ENCODE results near the gene ELOVL6. TPM values are rescaled to one million over a fixed set of nuclear protein-coding genes. Genes with fewer than 3 reads are reported as not detected.

Gene ELOVL6
- total RNA-seq, 3 donors from 2014 or later (not counting 1 experiment from before 2014, with no cell fraction given): 25.0 to 35.2 (median 30.9) TPM

DNA sequence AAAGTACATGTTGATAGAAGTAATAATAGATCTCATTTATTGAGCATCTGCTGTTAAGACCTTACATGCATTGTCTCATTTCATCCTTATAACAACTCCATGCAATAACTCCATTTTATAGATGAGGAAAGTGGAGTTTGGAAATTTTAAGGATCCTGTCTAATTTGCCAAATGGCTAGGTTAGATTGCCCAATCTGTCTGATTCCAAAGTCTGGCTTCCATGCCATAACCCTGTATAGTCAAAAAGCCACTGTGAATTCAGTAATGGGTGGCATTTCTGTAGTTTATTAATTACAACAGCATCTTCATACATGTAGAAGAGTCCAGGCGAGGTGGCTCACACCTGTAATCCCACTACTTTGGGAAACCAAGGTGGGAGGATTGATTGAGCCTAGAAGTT lies 8.8 kb upstream of the ELOVL6 start:
- no peak for ATAC-seq
- Histone ChIP-seq H3K9me3 (ENCODE audit: control insufficient read depth, insufficient read depth, low read length) (no peaks in the 10 kb centered on the region), H3K4me1 (ENCODE audit: control insufficient read depth, insufficient read depth, low read length) (peaks cover 8% of the 10 kb centered on the region), H3K27ac (ENCODE audit: low read length) (no peak overlapping the region), H3K27me3 (ENCODE audit: control insufficient read depth, insufficient read depth, low read length) (no peaks in the 10 kb centered on the region), H3K4me3 (ENCODE audit: low read length) (no peak overlapping the region), H3K36me3 (ENCODE audit: control insufficient read depth, insufficient read depth, low read length) (no peaks in the 10 kb centered on the region)
- H3K27me3 Mint-ChIP-seq (ENCODE audit: low read depth in 2 of 2): no peaks in the 10 kb centered on the region
- no peak overlapping the region for H3K4me3 Mint-ChIP-seq
- intact Hi-C loops (cut with micrococcal nuclease): no loop called here
- no peak for TF ChIP-seq CTCF (IDR thresholded peaks at IDR 0.05)
- H3K4me1 Mint-ChIP-seq: peaks cover 0 to 10% of the 10 kb centered on the region in 2 donors
- H3K9me3 Mint-ChIP-seq: no peaks in the 10 kb centered on the region
- no peaks in the 10 kb centered on the region for H3K36me3 Mint-ChIP-seq
- no peak overlapping the region for H3K27ac Mint-ChIP-seq
- DNase-seq: no peak
- no CpG with 5 or more reads among the region's 1 CpG for WGBS (ENCODE audit: insufficient coverage)

DNA sequence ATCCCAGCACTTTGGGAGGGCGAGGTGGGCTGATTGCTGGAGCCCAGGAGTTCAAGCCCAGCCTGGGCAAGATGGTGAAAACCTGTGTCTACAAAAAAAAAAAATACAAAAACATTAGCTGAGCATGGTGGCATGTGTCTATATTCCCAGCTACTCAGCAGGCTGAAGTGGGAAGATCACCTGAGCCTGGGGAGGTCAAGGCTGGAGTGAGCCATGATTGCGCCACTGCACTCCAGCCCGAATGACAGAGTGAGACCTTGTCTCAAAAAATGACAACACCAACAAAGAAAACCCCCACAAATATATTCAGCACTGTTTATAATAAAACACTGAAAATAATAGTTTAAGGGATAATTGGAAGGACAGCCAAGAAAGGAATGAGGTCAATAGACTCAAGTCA lies 3.6 kb upstream of the ELOVL6 start:
- no peak for ATAC-seq
- no peaks in the 10 kb centered on the region for H3K9me3 Mint-ChIP-seq
- H3K4me3 Mint-ChIP-seq: no peak overlapping the region
- no peaks in the 10 kb centered on the region for H3K27me3 Mint-ChIP-seq (ENCODE audit: low read depth in 2 of 2)
- no peaks in the 10 kb centered on the region for H3K36me3 Mint-ChIP-seq
- no peak overlapping the region for H3K27ac Mint-ChIP-seq
- no peak for TF ChIP-seq CTCF (IDR thresholded peaks at IDR 0.05)
- WGBS (ENCODE audit: insufficient coverage): 90% methylated on average over 3 of the region's 3 CpGs
- Histone ChIP-seq H3K27me3 (ENCODE audit: control insufficient read depth, insufficient read depth, low read length) (no peaks in the 10 kb centered on the region), H3K4me1 (ENCODE audit: control insufficient read depth, insufficient read depth, low read length) (peaks cover 25% of the 10 kb centered on the region), H3K27ac (ENCODE audit: low read length) (no peak overlapping the region), H3K4me3 (ENCODE audit: low read length) (no peak overlapping the region), H3K36me3 (ENCODE audit: control insufficient read depth, insufficient read depth, low read length) (no peaks in the 10 kb centered on the region), H3K9me3 (ENCODE audit: control insufficient read depth, insufficient read depth, low read length) (no peaks in the 10 kb centered on the region)
- DNase-seq: no peak
- intact Hi-C loops (cut with micrococcal nuclease): no loop called here
- H3K4me1 Mint-ChIP-seq: peaks cover 16 to 24% of the 10 kb centered on the region in 2 donors

DNA sequence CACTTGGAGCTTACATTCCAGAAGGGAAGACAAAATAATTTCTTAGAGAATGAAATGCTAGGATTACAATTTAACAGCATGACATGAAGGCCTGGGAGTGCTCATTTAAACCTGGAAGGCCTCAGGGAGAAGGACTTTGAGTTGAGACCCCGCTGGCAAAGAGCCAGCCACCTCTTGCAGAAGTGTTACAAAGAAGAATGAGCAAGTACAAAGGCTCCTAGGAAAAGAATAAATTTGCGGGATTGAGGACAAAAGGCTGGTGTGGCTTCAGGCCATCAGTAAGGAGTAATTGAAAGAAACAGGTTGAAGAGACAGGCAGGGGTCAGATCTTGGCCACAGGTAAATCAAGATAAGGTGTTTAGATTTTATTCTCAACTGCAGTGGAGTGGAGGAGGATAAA lies 3.1 kb upstream of the ELOVL6 start:
- intact Hi-C loops (cut with micrococcal nuclease): no loop called here
- H3K9me3 ChIP-seq (ENCODE audit: control insufficient read depth, insufficient read depth, low read length): no peaks in the 10 kb centered on the region
- 97% methylated on average over 2 of the region's 2 CpGs for WGBS (ENCODE audit: insufficient coverage)
- Mint-ChIP-seq H3K4me1 (peaks cover 16 to 24% of the 10 kb centered on the region in 2 donors), H3K9me3 (no peaks in the 10 kb centered on the region), H3K36me3 (no peaks in the 10 kb centered on the region), H3K27ac (no peak overlapping the region), H3K27me3 (ENCODE audit: low read depth in 2 of 2) (no peaks in the 10 kb centered on the region), H3K4me3 (no peak overlapping the region)
- no peaks in the 10 kb centered on the region for H3K36me3 ChIP-seq (ENCODE audit: control insufficient read depth, insufficient read depth, low read length)
- no peak overlapping the region for H3K27ac ChIP-seq (ENCODE audit: low read length)
- H3K27me3 ChIP-seq (ENCODE audit: control insufficient read depth, insufficient read depth, low read length): no peaks in the 10 kb centered on the region
- TF ChIP-seq CTCF (IDR thresholded peaks at IDR 0.05): no peak
- no peak for ATAC-seq
- peaks cover 25% of the 10 kb centered on the region for H3K4me1 ChIP-seq (ENCODE audit: control insufficient read depth, insufficient read depth, low read length)
- H3K4me3 ChIP-seq (ENCODE audit: low read length): no peak overlapping the region
- DNase-seq: no peak

DNA sequence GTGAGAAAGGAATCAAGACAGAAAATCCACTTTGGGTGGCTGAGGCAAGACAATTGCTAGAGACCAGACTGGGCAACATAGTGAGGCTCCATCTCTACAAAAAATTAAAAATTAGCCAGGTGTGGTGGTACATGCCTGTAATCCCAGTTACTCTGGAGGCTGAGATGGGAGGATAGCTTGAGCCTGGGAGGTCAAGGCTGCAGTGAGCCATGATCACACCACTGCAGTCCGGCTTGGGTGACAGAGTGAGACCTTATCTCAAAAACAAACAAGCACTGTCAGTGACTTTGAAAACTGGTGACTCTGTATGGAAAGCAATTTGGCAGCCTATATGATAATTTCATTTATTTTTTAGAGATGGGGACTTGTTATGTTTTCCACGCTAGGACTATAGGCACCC lies 2.3 kb upstream of the ELOVL6 start:
- no peaks in the 10 kb centered on the region for H3K36me3 Mint-ChIP-seq
- Histone ChIP-seq H3K4me1 (ENCODE audit: control insufficient read depth, insufficient read depth, low read length) (peaks cover 29% of the 10 kb centered on the region), H3K27me3 (ENCODE audit: control insufficient read depth, insufficient read depth, low read length) (no peaks in the 10 kb centered on the region), H3K4me3 (ENCODE audit: low read length) (no peak overlapping the region), H3K9me3 (ENCODE audit: control insufficient read depth, insufficient read depth, low read length) (no peaks in the 10 kb centered on the region), H3K27ac (ENCODE audit: low read length) (no peak overlapping the region), H3K36me3 (ENCODE audit: control insufficient read depth, insufficient read depth, low read length) (no peaks in the 10 kb centered on the region)
- 90% methylated on average over 1 of the region's 2 CpGs for WGBS (ENCODE audit: insufficient coverage)
- H3K27me3 Mint-ChIP-seq (ENCODE audit: low read depth in 2 of 2): no peaks in the 10 kb centered on the region
- H3K4me3 Mint-ChIP-seq: no peak overlapping the region
- TF ChIP-seq CTCF (IDR thresholded peaks at IDR 0.05): no peak
- intact Hi-C loops (cut with micrococcal nuclease): no loop called here
- no peaks in the 10 kb centered on the region for H3K9me3 Mint-ChIP-seq
- DNase-seq (no peak), ATAC-seq (no peak)
- H3K27ac Mint-ChIP-seq: no peak overlapping the region
- H3K4me1 Mint-ChIP-seq: peaks cover 21 to 28% of the 10 kb centered on the region in 2 donors
